ENCODE results near the gene BTBD3.
A peak's percentile ranks its signal among the peaks of the same experiment; 100 is the strongest.

Gene BTBD3

DNA sequence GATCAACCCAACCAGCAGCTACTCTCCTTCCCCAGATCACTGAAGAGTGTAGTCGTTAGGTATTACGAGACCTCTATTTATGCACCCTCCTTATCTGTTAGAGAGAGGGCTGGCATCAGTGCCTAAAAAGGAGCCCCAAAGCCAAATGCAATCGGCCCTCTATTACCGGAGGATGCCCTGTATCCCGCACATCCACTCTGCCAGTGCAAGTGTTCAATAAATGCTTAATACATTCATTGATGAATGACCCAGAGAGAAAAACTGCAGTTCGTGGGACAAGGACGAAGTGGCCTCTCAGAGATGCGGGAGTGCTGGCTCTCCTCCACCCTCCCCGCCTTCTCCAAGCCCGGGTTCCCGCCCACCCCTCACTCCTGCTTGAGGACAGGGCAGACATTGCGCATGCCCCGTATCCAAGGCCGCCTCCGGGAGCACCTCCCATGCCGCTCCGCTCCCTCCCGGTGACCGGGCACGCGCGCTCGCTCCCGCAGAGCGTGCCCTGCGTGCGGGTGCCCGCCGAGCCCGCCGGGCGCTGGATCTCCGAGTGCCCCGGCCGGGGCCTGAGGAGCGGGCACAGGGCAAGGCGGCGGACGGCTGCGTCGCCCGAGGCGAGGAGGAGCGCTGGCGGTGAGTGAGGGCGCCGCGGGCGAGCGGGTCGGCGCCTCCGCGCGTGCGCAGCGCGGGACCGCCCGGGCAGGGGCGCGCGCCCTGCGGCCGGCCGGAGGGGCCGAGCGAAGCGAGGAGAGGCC lies 27.2 kb upstream of the BTBD3 start:
- peak overlapping the region; percentile 99 for H4K91ac ChIP-seq (ENCODE audit: low read depth, low read length)
- peak overlapping the region; percentile 12 for H2BK12ac ChIP-seq (ENCODE audit: low read length)
- H2BK120ac ChIP-seq (ENCODE audit: insufficient read depth, low read length, poor library complexity) = no peak overlapping the region
- no peak overlapping the region for H2AK5ac ChIP-seq (ENCODE audit: low read length)
- peak overlapping the region; percentile 91 for H3K4me2 ChIP-seq (ENCODE audit: low read length)
- peak overlapping the region; percentile 97 for H3K9ac ChIP-seq (ENCODE audit: low read length)
- peak overlapping the region; percentile 99 for H3K18ac ChIP-seq (ENCODE audit: low read length)
- H3K79me1 ChIP-seq (ENCODE audit: low read length) = peaks cover 19% of the 10 kb centered on the region
- peak overlapping the region; percentile 97 for H3K27ac ChIP-seq (ENCODE audit: low read depth, low read length)
- peak overlapping the region; percentile 98 for H2BK5ac ChIP-seq (ENCODE audit: low read depth, low read length, poor library complexity)
- no peak overlapping the region for H3K23ac ChIP-seq (ENCODE audit: low read length)
- peak overlapping the region; percentile 34 for H4K12ac ChIP-seq (ENCODE audit: low read depth, low read length)
- H3K4me3 ChIP-seq (ENCODE audit: low read depth, low read length) = peak overlapping the region; percentile 81
- H3K27me3 ChIP-seq (ENCODE audit: insufficient read depth, low read length) = no peaks in the 10 kb centered on the region
- no peak overlapping the region for H2AFZ ChIP-seq (ENCODE audit: insufficient read depth, low read length, poor library complexity)
- peak; percentile 91 to 99 for DNase-seq
- peak overlapping the region; percentile 95 for H3K14ac ChIP-seq (ENCODE audit: low read length)
- peaks cover 16% of the 10 kb centered on the region for H3K79me2 ChIP-seq (ENCODE audit: control insufficient read depth, insufficient read depth, low read length, poor library complexity)
- H4K8ac ChIP-seq (ENCODE audit: low read depth, low read length) = peak overlapping the region; percentile 76
- H3K9me3 ChIP-seq (ENCODE audit: insufficient read depth, low read depth, low read length) = no peaks in the 10 kb centered on the region
- WGBS (ENCODE audit: extremely low coverage, insufficient coverage, insufficient read length) = no CpG with 5 or more reads among the region's 69 CpGs
- peaks cover 0 to 2% of the 10 kb centered on the region in 2 experiments for H3K4me1 ChIP-seq (ENCODE audit: control insufficient read depth in 1 of 2, insufficient read depth in 2 of 2, low read length in 2 of 2)
- H3K4ac ChIP-seq (ENCODE audit: low read depth, low read length) = peak overlapping the region; percentile 5
- H3K36me3 ChIP-seq (ENCODE audit: control insufficient read depth in 1 of 2, insufficient read depth in 2 of 2, low read length in 2 of 2) = no peaks in the 10 kb centered on the region

DNA sequence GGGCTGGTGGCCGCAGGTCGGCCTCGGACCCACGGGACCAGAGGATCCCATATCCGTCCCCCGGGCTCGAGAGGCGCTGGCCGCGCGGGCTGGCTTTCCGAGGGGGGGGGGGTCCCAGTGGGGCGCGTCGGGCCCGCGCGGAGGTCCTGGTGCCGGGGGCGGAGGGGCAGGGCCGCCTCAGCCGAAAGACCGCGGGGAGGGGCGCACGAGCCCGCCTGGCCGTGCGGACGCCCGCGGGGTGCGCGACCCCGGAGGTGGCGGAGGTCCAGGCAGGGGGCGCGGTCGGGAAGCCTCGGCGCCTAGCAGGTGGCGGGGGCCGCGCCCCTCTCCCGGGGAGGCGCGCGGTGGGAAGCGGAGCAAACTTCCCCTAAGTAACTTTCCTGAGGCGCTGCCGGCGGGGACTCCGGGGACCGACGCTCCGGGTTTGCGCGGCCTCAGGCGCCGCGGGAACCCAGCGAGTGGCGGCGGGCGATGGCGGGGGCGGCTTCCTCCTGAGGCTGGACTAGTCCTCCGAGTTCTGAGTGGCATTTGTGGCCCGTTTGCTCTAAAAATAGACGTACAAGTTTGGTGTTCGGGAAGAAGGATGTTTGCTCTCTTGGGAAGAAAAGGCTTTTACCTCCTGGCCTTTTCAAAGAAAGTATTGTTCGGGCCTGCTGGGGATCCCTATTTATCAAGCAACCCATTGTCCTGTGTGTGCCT lies 26.5 kb upstream of the BTBD3 start:
- peak; percentile 56 to 75 for DNase-seq
- peak overlapping the region; percentile 97 for H3K9ac ChIP-seq (ENCODE audit: low read length)
- peaks cover 0 to 2% of the 10 kb centered on the region in 2 experiments for H3K4me1 ChIP-seq (ENCODE audit: control insufficient read depth in 1 of 2, insufficient read depth in 2 of 2, low read length in 2 of 2)
- no peak overlapping the region for H3K23ac ChIP-seq (ENCODE audit: low read length)
- H3K4me3 ChIP-seq (ENCODE audit: low read depth, low read length) = peak overlapping the region; percentile 81
- H4K91ac ChIP-seq (ENCODE audit: low read depth, low read length) = peak overlapping the region; percentile 99
- no peaks in the 10 kb centered on the region for H3K36me3 ChIP-seq (ENCODE audit: control insufficient read depth in 1 of 2, insufficient read depth in 2 of 2, low read length in 2 of 2)
- peak overlapping the region; percentile 1 for H2AFZ ChIP-seq (ENCODE audit: insufficient read depth, low read length, poor library complexity)
- H3K9me3 ChIP-seq (ENCODE audit: insufficient read depth, low read depth, low read length) = no peaks in the 10 kb centered on the region
- peak overlapping the region; percentile 98 for H3K4ac ChIP-seq (ENCODE audit: low read depth, low read length)
- H2BK5ac ChIP-seq (ENCODE audit: low read depth, low read length, poor library complexity) = peak overlapping the region; percentile 98
- H3K4me2 ChIP-seq (ENCODE audit: low read length) = peak overlapping the region; percentile 91
- peak overlapping the region; percentile 76 for H4K8ac ChIP-seq (ENCODE audit: low read depth, low read length)
- H2AK5ac ChIP-seq (ENCODE audit: low read length) = peak overlapping the region; percentile 95
- peak overlapping the region; percentile 53 for H2BK12ac ChIP-seq (ENCODE audit: low read length)
- peak overlapping the region; percentile 97 for H2BK120ac ChIP-seq (ENCODE audit: insufficient read depth, low read length, poor library complexity)
- peak overlapping the region; percentile 97 for H3K27ac ChIP-seq (ENCODE audit: low read depth, low read length)
- peak overlapping the region; percentile 99 for H3K18ac ChIP-seq (ENCODE audit: low read length)
- WGBS (ENCODE audit: extremely low coverage, insufficient coverage, insufficient read length) = no CpG with 5 or more reads among the region's 72 CpGs
- peaks cover 19% of the 10 kb centered on the region for H3K79me1 ChIP-seq (ENCODE audit: low read length)
- peak overlapping the region; percentile 97 for H4K12ac ChIP-seq (ENCODE audit: low read depth, low read length)
- peaks cover 16% of the 10 kb centered on the region for H3K79me2 ChIP-seq (ENCODE audit: control insufficient read depth, insufficient read depth, low read length, poor library complexity)
- peak overlapping the region; percentile 95 for H3K14ac ChIP-seq (ENCODE audit: low read length)
- no peaks in the 10 kb centered on the region for H3K27me3 ChIP-seq (ENCODE audit: insufficient read depth, low read length)

DNA sequence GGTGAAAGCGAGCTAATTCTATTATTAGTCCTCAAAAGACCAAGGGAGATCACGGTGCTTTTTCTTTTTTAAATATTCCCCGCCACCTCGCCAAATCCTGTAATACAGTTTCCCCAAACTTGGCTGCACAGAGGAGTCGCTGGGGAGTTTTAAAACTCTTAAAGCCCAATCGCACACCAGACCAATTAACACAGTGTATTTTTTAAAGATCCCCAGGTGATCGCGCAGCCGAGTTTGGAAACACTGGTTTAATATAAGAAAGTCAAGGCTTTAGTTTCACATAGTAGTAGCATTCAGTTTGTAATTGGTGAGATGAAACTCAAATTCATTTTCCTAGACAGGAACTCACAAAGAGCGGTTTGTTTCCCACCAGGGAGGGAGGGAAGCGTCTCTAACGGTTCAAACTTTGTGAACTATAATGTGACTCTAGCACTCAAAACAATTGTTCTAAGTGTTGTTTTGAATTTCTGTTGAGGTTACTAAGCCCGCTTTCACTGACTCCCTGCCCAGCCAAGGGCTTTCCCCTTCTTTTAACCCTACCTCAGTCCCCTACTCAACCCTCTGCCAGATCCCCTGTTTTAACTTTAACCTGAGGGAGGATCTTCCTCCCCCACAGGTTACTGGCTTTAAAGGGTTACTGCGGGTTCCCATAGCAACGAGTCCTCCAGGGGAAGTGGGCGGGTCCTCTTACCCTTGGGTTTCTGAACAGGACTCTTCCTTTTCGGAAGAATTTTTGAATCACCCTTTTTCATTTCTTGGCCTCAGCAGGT lies 25.7 kb upstream of the BTBD3 start:
- H3K23ac ChIP-seq (ENCODE audit: low read length) = no peak overlapping the region
- peak overlapping the region; percentile 95 for H3K14ac ChIP-seq (ENCODE audit: low read length)
- no CpG with 5 or more reads among the region's 17 CpGs for WGBS (ENCODE audit: extremely low coverage, insufficient coverage, insufficient read length)
- no peaks in the 10 kb centered on the region for H3K9me3 ChIP-seq (ENCODE audit: insufficient read depth, low read depth, low read length)
- H3K27me3 ChIP-seq (ENCODE audit: insufficient read depth, low read length) = no peaks in the 10 kb centered on the region
- peak overlapping the region; percentile 98 for H2BK5ac ChIP-seq (ENCODE audit: low read depth, low read length, poor library complexity)
- peak overlapping the region; percentile 99 for H3K18ac ChIP-seq (ENCODE audit: low read length)
- H3K4me3 ChIP-seq (ENCODE audit: low read depth, low read length) = peak overlapping the region; percentile 81
- peak; percentile 38 to 75 for DNase-seq
- peak overlapping the region; percentile 97 for H2BK120ac ChIP-seq (ENCODE audit: insufficient read depth, low read length, poor library complexity)
- peak overlapping the region; percentile 97 for H3K27ac ChIP-seq (ENCODE audit: low read depth, low read length)
- H4K12ac ChIP-seq (ENCODE audit: low read depth, low read length) = peak overlapping the region; percentile 97
- peak overlapping the region; percentile 53 for H2BK12ac ChIP-seq (ENCODE audit: low read length)
- H3K4me1 ChIP-seq (ENCODE audit: control insufficient read depth in 1 of 2, insufficient read depth in 2 of 2, low read length in 2 of 2) = peaks cover 0 to 2% of the 10 kb centered on the region in 2 experiments
- H4K8ac ChIP-seq (ENCODE audit: low read depth, low read length) = peak overlapping the region; percentile 76
- no peak overlapping the region for H2AFZ ChIP-seq (ENCODE audit: insufficient read depth, low read length, poor library complexity)
- H4K91ac ChIP-seq (ENCODE audit: low read depth, low read length) = peak overlapping the region; percentile 99
- peak overlapping the region; percentile 98 for H3K4ac ChIP-seq (ENCODE audit: low read depth, low read length)
- H3K79me1 ChIP-seq (ENCODE audit: low read length) = peaks cover 19% of the 10 kb centered on the region
- peak overlapping the region; percentile 95 for H2AK5ac ChIP-seq (ENCODE audit: low read length)
- H3K9ac ChIP-seq (ENCODE audit: low read length) = peak overlapping the region; percentile 95
- peaks cover 16% of the 10 kb centered on the region for H3K79me2 ChIP-seq (ENCODE audit: control insufficient read depth, insufficient read depth, low read length, poor library complexity)
- peak overlapping the region; percentile 91 for H3K4me2 ChIP-seq (ENCODE audit: low read length)
- H3K36me3 ChIP-seq (ENCODE audit: control insufficient read depth in 1 of 2, insufficient read depth in 2 of 2, low read length in 2 of 2) = no peaks in the 10 kb centered on the region

DNA sequence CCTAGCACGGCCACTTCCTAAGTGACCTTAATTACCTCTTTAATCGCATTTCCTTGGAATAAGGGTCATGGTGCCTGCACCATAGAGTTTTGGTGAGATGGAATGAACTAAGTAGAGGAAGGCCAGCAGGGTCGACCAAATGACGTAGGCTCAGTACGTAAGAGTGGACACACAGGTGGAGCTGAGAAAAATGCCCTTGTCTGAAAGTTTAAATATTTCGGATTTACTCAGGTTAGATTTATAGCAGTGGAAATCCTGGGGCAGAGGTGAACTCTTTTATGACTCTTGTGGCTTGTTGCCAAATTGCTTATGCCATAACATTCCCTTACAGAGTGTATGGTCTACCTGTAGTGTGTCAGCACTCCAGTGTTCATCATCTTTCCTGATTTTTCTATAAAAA lies 23.6 kb upstream of the BTBD3 start:
- Histone ChIP-seq H3K9me3 (ENCODE audit: insufficient read depth, low read depth, low read length) (no peaks in the 10 kb centered on the region), H3K79me2 (ENCODE audit: control insufficient read depth, insufficient read depth, low read length, poor library complexity) (peaks cover 23% of the 10 kb centered on the region), H3K79me1 (ENCODE audit: low read length) (peaks cover 17% of the 10 kb centered on the region), H3K36me3 (ENCODE audit: control insufficient read depth in 1 of 2, insufficient read depth in 2 of 2, low read length in 2 of 2) (no peaks in the 10 kb centered on the region), H2BK12ac (ENCODE audit: low read length) (no peak overlapping the region), H3K14ac (ENCODE audit: low read length) (no peak overlapping the region), H3K23ac (ENCODE audit: low read length) (no peak overlapping the region), H3K9ac (ENCODE audit: low read length) (no peak overlapping the region), H3K18ac (ENCODE audit: low read length) (no peak overlapping the region), H2AFZ (ENCODE audit: insufficient read depth, low read length, poor library complexity) (no peak overlapping the region), H3K27me3 (ENCODE audit: insufficient read depth, low read length) (no peaks in the 10 kb centered on the region), H2BK120ac (ENCODE audit: insufficient read depth, low read length, poor library complexity) (no peak overlapping the region), H3K27ac (ENCODE audit: low read depth, low read length) (no peak overlapping the region), H3K4me1 (ENCODE audit: control insufficient read depth in 1 of 2, insufficient read depth in 2 of 2, low read length in 2 of 2) (peaks cover 0 to 3% of the 10 kb centered on the region in 2 experiments), H2BK5ac (ENCODE audit: low read depth, low read length, poor library complexity) (no peak overlapping the region), H4K12ac (ENCODE audit: low read depth, low read length) (no peak overlapping the region), H3K4ac (ENCODE audit: low read depth, low read length) (peak overlapping the region; percentile 95), H3K4me3 (ENCODE audit: low read depth, low read length) (no peak overlapping the region), H3K4me2 (ENCODE audit: low read length) (peak overlapping the region; percentile 36), H4K8ac (ENCODE audit: low read depth, low read length) (no peak overlapping the region), H4K91ac (ENCODE audit: low read depth, low read length) (no peak overlapping the region), H2AK5ac (ENCODE audit: low read length) (no peak overlapping the region)
- no peak for DNase-seq
- no CpG with 5 or more reads among the region's 6 CpGs for WGBS (ENCODE audit: extremely low coverage, insufficient coverage, insufficient read length)

Data from trophoblast cell (in vitro differentiated cells and primary cell).